ENCODE measurements around the gene KIAA0930.
"Not testable (repeated sequence)": the region's sequence is repeated elsewhere in the genome, so short reads cannot be mapped to it uniquely, and the experiment has no call there.

KIAA0930 gene

DNA sequence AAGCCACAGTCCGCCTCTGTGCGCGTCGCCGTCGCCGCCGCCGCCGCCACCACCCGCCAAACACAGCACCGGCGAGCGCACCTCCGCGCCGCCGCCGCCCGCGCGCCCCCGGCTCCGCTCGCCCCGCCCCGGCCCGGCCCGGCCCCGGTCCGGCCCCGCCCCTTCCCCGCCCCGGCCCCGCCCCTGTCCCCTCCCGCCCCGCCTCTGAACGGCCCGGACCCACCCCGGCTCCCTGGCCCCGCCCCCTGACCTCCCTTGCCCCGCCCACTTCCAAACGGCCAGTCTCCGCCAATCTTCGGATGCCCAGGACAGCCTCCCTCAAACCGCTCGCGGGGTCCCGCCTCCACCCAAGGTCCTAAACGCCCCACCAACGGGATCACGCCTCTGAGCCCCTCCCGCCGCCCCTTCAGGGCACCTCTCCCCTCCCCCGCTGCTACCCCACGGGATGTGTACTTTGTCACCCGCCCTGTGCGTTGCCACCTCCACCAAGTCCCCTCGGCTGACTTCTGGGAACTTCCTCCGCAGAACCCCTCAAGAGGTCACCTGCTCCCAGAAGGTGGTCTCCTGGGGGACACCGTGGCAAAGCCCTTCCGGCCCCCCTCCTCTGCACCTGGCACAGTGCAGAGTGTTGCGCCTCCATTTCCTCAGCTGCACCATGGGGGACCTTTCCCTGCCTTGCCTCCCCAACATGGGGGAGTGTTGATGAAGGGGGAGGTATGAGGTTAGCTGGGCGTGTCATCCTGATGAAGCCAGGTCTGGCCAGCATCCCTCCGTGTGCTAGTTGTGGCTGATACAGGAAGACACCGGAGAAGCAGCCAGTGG lies at the start of gene KIAA0930:
TSS of gene KIAA0930 (minus strand) at position 85 of the 822 bp plus-strand sequence. CDS start 191 bp downstream, outside the sequence.
- DNase-seq (ENCODE audit: low read depth in 2 of 2), result peak in 1 of 2 experiments; percentile 33

GRCh38 chr22:45286854-45287551 lies 46.3 kb upstream of the KIAA0930 start:
- DNase-seq (ENCODE audit: low read depth in 2 of 2), result no peak

DNA sequence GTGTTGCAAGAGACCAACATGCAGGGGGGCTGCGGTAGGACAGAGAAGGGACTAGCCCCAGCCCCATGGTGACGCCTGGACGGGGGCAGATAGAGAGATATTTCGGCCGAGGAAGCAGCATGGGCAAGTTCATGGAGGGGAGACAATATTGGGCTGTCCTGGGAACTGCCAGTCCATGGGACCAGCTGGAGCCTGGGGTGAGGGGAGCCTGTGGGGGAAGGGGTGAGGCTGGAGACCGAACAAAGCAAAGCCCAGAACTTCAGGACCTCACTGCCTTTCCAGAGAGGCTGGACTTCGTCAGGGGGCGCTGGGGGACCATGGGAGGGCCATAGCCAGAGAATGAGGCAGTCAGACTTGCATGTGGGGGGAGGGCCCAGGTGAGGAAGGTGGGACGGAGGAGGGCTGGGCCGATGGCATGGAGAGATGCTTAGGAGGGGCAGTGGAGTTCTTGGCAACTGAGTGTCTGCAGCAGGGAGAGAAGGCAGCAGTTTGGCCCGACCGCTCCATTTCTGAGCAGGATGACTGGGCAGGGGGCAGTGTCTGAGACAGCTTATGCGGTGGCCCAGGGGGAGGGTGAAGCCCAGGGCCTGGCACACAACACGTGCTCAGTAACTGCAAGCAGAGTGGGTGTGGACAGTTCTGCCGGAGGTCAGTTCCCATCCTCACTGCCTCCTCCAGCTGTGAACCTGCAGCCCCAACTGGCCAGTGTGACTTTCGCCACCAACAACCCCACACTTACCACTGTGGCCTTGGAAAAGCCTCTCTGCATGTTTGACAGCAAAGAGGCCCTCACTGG lies 44.8 kb upstream of the KIAA0930 start:
- DNase-seq (ENCODE audit: low read depth in 2 of 2), result no peak

GRCh38 chr22:45284705-45285262 lies 44.1 kb upstream of the KIAA0930 start, which contains the start of gene UPK3A:
Gene UPK3A, plus strand, starts transcription at chr22:45284949. Its CDS starts 65 bp downstream, at chr22:45285014.
- no peak for DNase-seq (ENCODE audit: low read depth in 2 of 2)

- no peak for DNase-seq (ENCODE audit: low read depth in 2 of 2)
Measured at GRCh38 chr22:45281010-45281409, 40.3 kb upstream of the KIAA0930 start.

GRCh38 chr22:45280587-45280980 lies 39.9 kb upstream of the KIAA0930 start:
- DNase-seq (ENCODE audit: low read depth in 2 of 2), result no peak

DNA sequence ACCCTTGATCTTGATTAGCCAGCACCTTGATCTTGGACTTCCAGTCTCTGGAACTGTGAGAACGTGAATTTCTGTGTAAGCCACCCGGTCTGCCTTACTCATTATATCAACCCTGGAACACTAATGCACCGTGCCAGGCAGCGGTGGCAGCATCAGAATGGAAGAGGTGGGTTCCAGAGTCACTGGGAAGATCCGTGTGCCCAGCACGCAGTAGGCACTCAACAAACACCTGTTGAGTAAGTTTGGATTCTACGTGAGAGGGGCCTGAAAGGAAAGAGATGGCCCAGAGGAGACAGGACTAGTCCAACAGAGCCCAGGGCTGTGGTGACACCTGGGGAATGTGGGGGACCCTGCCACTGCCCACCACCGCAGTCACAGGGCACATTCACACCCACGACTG lies 37.4 kb upstream of the KIAA0930 start:
- no peak for DNase-seq (ENCODE audit: low read depth in 2 of 2)

DNA sequence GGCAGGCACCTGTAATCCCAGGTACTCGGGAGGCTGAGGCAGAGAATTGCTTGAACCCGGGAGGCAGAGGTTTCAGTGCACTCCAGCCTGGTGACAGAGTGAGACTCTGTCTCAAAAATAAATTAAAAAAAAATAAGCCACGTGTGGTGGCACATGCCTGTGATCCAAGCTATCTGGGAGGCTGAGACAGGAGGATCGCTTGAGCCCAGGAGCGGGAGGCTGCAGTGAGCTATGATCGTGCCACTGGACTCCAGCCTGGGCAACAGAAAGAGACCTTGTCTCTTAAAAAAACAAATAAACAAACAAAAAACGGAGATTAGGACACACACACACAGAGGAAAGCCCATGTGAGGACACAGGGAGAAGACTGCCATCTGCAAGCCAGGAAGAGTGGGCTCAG lies 37.0 kb upstream of the KIAA0930 start:
- not testable (repeated sequence) for DNase-seq (ENCODE audit: low read depth in 2 of 2)

- DNase-seq (ENCODE audit: low read depth in 2 of 2), result no peak
Measured at GRCh38 chr22:45276507-45277105, 35.9 kb upstream of the KIAA0930 start.

DNA sequence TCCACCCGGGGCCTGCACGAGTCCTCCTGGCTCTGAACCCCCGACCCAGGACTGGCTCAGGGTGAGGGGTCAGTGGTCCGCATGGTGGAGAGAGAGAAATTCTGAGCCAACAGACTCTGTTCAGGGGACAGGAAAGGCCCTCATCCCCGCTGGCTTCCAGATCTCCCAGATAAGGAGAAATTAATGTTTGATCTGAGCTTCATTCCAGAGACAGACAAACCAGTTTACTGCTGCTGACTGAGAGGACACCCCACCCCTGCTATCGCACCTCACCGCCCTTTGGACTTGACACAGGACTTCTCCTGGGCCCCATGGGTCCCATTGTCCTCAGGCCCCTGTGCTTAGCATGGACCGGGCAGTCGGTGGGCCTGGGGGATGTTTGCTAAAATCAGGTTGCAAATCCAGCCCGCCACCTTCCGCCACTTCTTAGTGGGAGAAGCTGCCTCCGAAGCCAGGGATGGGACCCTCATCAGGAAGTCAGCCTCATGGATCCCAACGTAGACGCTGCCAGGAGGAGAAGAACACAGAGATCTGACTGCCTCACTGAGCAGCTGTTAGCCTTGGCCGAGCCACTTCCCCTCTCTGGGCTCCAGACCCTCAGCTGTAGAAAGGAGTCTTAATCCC lies 32.9 kb upstream of the KIAA0930 start:
- no peak for DNase-seq (ENCODE audit: low read depth in 2 of 2)

GRCh38 chr22:45272498-45272897 lies 31.8 kb upstream of the KIAA0930 start:
- DNase-seq (ENCODE audit: low read depth in 2 of 2), result no peak

- DNase-seq (ENCODE audit: low read depth in 2 of 2), result no peak
Measured at GRCh38 chr22:45271667-45272201, 31.0 kb upstream of the KIAA0930 start.

DNA sequence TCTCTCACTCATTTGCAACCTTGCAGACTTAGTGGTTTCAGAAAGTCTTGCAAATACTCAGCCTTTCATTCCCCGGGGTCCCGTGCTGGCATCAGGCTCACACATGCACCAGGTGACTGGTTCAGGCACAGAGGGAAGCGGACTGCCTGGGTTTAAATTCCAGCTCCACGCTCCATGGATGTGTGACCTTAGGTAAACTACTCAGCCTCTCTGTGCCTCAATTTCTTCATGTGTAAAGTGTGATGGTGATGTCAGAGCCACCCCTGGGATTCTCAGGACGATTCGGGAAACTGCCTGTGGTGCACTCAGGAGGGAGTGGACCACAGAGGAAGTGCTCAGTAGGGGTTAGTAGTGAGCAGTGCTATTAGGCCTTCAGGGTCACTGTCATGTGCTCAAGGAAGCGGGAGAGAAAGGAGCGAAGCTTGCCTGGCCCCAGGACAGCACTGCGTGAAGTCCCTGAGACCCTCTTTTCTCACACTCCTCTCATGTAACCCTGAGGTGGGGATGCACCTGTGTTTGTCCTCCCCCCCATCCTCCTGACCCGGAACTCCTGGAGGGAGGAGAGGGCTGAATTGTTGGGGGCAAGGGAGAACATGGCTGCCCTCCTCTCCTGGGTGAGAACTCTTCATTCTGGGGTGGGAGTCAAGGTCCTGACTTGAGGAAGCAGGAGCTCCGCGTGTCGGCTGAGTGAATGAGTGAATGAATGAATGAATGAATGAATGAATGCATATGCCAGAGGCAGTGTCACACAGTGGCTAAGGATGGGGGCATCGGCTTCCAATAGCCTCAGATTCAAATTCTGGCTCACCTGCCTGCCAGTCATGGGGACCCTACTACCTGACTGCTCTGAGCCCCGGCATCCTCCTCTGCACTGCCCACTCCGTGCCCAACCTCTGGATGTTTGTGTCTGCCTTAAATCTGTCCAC lies 29.7 kb upstream of the KIAA0930 start:
- no peak for DNase-seq (ENCODE audit: low read depth in 2 of 2)

DNA sequence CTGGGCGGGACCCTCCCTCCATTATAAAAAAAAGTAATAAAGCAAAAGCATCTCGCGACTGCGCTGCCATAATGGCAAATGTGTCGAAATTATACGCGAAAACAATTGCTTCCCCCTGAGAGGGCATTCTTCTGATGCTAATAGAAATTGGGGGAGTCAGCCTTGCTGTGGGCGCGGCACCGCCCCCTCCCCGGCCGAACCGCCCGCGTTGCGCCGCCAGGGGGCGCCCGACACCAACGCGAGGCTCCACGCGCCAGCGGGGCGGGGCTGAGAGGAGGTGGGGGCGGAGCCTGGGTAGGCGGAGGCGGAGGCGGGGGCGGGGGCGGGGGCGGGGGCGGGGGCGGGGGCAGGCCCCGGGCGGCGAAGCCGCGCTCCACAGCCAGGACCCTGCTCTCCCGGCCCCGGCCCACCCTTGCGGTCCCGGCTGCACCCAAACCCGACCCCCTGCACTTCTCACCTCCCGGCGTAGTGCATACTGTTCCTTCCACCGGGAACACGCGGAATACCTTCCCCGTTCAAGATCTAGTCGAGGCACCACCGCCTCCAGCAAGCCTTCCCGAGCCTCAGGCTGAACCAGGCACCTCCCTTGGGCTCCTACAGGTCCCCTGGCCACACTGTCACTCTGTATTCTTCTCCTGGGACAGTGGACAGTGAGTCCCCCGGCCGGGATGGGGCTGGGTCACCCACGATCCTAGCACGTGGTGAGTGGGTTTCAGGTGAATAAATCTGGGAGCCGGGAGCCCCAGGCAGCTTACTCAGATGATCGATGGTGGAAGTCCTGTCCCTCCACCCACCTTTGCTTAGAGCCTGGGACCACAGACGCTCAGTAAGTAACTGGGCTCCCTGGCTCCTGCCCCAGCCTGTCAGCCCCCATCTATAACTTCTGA lies 28.5 kb upstream of the KIAA0930 start:
- peak; percentile 47 to 53 for DNase-seq (ENCODE audit: low read depth in 2 of 2)

GRCh38 chr22:45268167-45268957 lies 27.7 kb upstream of the KIAA0930 start:
- no peak for DNase-seq (ENCODE audit: low read depth in 2 of 2)

DNA sequence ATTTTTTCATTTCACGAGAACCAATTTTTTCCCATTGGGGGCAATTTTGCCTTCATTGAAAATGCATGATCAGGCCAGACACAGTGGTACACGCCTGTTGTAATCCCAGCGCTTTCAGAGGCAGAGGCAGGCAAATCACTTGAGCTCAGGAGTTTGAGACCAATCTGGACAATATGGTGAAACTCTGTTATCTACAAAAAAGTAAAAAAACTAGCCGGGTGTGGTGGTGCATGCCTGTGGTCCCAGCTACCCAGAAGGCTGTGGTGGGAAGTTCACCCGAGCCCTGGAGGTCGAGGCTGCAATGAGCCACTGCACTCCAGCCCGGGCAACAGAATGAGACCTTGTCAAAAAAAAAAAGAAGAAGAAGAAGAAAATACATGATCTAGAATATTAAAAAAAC lies 24.8 kb upstream of the KIAA0930 start:
- no peak for DNase-seq (ENCODE audit: low read depth in 2 of 2)

DNA sequence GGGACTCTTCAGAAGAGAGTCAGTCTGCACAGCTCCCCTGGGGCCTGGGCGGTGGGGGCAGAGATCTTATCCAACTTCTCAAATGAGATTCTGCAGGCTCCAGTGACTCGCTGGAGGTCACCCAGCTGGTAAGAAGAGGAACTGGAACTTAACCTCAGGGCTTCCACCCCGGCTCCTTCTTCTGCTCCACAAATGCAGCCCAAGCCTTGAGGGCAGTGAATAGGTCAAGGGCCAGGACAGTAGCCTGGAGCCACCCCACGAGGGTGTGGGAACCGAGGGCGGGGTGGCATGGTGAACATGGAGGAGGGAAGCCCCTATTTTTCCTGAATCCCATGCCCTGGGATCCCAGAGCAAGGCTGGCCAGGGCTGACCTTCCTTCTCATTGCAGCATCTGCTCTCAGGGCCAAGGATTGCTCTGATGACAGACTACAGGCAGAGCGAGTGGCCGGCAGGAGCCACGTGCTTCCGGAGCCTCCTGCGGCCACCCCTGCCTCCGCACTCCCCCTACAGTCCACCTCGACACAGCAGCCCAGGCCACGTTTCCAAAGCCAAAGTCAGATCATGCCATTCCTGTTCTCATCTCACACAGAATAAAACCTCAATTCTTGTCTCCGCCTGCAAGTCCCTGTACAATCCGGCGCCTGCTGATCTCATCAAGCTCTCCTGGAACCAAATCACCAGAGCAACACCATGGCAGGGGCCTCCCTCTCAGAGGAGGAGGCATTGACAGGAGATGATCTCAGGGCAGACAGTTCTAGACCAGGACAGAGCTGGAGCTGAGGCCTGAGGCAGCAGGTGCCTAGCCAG lies 23.0 kb upstream of the KIAA0930 start:
- no peak for DNase-seq (ENCODE audit: low read depth in 2 of 2)

All from fibroblast of skin of left quadriceps (primary cell).